Measurements from ENCODE around the gene ALPP. TPM values are rescaled to one million over a fixed set of nuclear protein-coding genes. Genes with fewer than 3 reads are reported as not detected.
A peak's percentile ranks its signal among the peaks of the same experiment; 100 is the strongest.

The ALPP gene
- polyA plus RNA-seq, 3 donors: not detected

DNA sequence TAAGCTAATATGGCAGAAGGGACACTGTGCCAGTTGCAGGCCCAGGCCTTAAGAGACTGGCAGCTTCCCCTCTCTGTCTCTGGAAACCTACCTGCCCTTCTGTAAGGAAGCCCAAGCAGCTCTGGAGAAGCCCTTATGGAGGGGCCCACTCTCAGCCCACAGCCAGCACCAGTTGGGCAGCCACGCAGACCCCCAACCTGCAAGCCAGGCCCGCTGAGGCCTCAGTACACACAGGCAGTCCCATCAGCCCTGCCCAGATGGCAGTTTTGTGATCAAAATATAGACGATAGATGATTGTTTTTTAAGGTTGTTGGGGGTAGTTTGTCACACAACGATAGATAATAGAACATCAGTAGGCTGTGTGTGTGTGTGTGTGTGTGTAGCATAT, 36.8 kb upstream of the ALPP start:
- Mint-ChIP-seq H3K27ac (no peak overlapping the region), H3K4me1 (no peaks in the 10 kb centered on the region), H3K27me3 (ENCODE audit: low read depth in 3 of 3) (peaks cover 5 to 15% (median 8%) of the 10 kb centered on the region in 3 donors), H3K4me3 (no peak overlapping the region), H3K9me3 (no peaks in the 10 kb centered on the region), H3K36me3 (peaks cover 5 to 7% of the 10 kb centered on the region in 2 donors)
- TF ChIP-seq, protein P1, sequence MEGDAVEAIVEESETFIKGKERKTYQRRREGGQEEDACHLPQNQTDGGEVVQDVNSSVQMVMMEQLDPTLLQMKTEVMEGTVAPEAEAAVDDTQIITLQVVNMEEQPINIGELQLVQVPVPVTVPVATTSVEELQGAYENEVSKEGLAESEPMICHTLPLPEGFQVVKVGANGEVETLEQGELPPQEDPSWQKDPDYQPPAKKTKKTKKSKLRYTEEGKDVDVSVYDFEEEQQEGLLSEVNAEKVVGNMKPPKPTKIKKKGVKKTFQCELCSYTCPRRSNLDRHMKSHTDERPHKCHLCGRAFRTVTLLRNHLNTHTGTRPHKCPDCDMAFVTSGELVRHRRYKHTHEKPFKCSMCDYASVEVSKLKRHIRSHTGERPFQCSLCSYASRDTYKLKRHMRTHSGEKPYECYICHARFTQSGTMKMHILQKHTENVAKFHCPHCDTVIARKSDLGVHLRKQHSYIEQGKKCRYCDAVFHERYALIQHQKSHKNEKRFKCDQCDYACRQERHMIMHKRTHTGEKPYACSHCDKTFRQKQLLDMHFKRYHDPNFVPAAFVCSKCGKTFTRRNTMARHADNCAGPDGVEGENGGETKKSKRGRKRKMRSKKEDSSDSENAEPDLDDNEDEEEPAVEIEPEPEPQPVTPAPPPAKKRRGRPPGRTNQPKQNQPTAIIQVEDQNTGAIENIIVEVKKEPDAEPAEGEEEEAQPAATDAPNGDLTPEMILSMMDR (IDR thresholded peaks at IDR 0.05): no peak
- Histone ChIP-seq H4K20me1 (ENCODE audit: insufficient read depth, low read length) (no peaks in the 10 kb centered on the region), H3K27ac (ENCODE audit: low read depth in 1 of 2, low read length in 2 of 2) (no peak overlapping the region), H2AFZ (ENCODE audit: insufficient read depth, low read depth, low read length, poor library complexity, severe bottlenecking) (no peak overlapping the region), H3K9ac (ENCODE audit: insufficient read depth, low read length, poor library complexity, severe bottlenecking) (no peak overlapping the region), H3K27me3 (ENCODE audit: control insufficient read depth in 2 of 2, insufficient read depth in 2 of 2, low read length in 2 of 2) (peaks cover 0 to 3% of the 10 kb centered on the region in 2 donors), H3K4me1 (ENCODE audit: control insufficient read depth in 1 of 2, insufficient read depth in 2 of 2, low read length in 2 of 2) (no peaks in the 10 kb centered on the region), H3K36me3 (replicated peaks in 1 of 2; ENCODE audit: control insufficient read depth in 1 of 2, insufficient read depth in 2 of 2, low read length in 2 of 2) (peaks cover 0 to 2% of the 10 kb centered on the region in 2 donors), H3K4me2 (replicated peaks; ENCODE audit: extremely low read depth, low read length, poor library complexity, severe bottlenecking) (no peak overlapping the region), H3K9me3 (replicated peaks in 1 of 2; ENCODE audit: control insufficient read depth in 1 of 2, insufficient read depth in 1 of 2, low read length in 2 of 2) (no peaks in the 10 kb centered on the region), H3K4me3 (replicated peaks in 1 of 3; ENCODE audit: low read depth in 2 of 3, low read length in 3 of 3) (no peak overlapping the region), H3K79me2 (ENCODE audit: insufficient read depth, low read length) (no peaks in the 10 kb centered on the region)
- no peak for DNase-seq
- 100% methylated on average over 1 of the region's 4 CpGs for WGBS (ENCODE audit: insufficient coverage)
- intact Hi-C loops (cut with micrococcal nuclease): no loop called here

DNA sequence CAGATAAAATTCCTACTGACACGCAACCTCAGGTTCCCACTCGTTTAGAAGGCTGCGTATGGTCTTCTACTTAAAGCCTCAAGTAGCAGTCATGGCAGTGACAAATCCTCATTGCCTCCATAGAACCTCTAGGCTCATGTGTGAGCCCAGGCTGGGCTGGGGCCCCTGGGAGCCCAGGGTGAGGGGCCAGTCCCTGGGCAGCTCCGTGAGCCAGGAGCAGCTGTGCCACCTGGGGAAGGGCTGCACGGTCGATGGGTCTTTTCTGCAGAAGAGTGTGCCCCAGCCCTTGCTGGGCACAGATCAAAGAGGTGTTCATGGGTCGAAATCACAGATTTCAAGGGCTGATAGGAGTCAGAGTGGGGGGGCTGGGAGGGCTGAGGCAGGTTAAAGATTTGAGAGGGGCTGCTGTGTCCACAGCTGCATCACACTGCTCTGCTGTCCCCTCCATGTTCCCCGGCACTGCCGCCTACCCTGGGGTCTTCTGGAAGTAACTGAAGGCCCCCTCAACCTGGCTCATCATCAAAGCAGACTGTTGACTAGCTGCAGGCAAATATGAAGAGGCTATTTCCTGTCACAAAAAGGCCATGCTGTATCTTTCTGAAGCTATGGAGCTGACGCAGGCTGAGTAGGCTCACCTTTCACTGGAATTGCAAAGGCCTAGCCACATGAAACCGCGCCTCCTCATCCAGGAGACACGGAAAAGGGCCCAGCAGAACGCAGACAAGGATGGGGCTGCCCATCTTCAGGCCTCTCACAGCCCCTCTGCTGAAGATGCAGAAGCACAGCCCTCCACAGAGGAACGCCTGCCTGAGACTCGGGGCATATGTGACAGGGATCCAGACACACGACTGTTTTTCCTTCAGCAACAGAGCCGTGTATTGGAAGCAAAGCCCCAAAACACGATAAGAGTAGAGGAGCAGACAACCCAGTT, 35.7 kb upstream of the ALPP start:
- H3K9me3 Mint-ChIP-seq: no peaks in the 10 kb centered on the region
- TF ChIP-seq, protein P1 (IDR thresholded peaks at IDR 0.05): no peak
- H3K27me3 ChIP-seq (ENCODE audit: control insufficient read depth in 2 of 2, insufficient read depth in 2 of 2, low read length in 2 of 2): peaks cover 0 to 3% of the 10 kb centered on the region in 2 donors
- no peak overlapping the region for H2AFZ ChIP-seq (ENCODE audit: insufficient read depth, low read depth, low read length, poor library complexity, severe bottlenecking)
- no peaks in the 10 kb centered on the region for H3K79me2 ChIP-seq (ENCODE audit: insufficient read depth, low read length)
- intact Hi-C loops (cut with micrococcal nuclease): no loop called here
- H3K4me1 Mint-ChIP-seq: no peaks in the 10 kb centered on the region
- WGBS (ENCODE audit: insufficient coverage): 86% methylated on average over 18 of the region's 19 CpGs
- H3K4me2 ChIP-seq (replicated peaks; ENCODE audit: extremely low read depth, low read length, poor library complexity, severe bottlenecking): no peak overlapping the region
- no peaks in the 10 kb centered on the region for H4K20me1 ChIP-seq (ENCODE audit: insufficient read depth, low read length)
- no peak overlapping the region for H3K9ac ChIP-seq (ENCODE audit: insufficient read depth, low read length, poor library complexity, severe bottlenecking)
- no peaks in the 10 kb centered on the region for H3K36me3 ChIP-seq (replicated peaks in 1 of 2; ENCODE audit: control insufficient read depth in 1 of 2, insufficient read depth in 2 of 2, low read length in 2 of 2)
- peaks cover 0 to 4% of the 10 kb centered on the region in 2 donors for H3K36me3 Mint-ChIP-seq
- no peak overlapping the region for H3K27ac Mint-ChIP-seq
- peak overlapping the region in 1 of 2 donors; percentile 18 for H3K4me3 Mint-ChIP-seq
- H3K4me3 ChIP-seq (replicated peaks in 1 of 3; ENCODE audit: low read depth in 2 of 3, low read length in 3 of 3): no peak overlapping the region
- no peaks in the 10 kb centered on the region for H3K9me3 ChIP-seq (replicated peaks in 1 of 2; ENCODE audit: control insufficient read depth in 1 of 2, insufficient read depth in 1 of 2, low read length in 2 of 2)
- no peaks in the 10 kb centered on the region for H3K4me1 ChIP-seq (ENCODE audit: control insufficient read depth in 1 of 2, insufficient read depth in 2 of 2, low read length in 2 of 2)
- H3K27ac ChIP-seq (ENCODE audit: low read depth in 1 of 2, low read length in 2 of 2): no peak overlapping the region
- H3K27me3 Mint-ChIP-seq (ENCODE audit: low read depth in 3 of 3): peaks cover 11 to 24% (median 12%) of the 10 kb centered on the region in 3 donors
- DNase-seq: no peak

Data from CD14-positive monocyte (primary cell).